HepG2 (cell line): ENCODE results near the gene PAFAH1B2. TPM values are rescaled to one million over a fixed set of nuclear protein-coding genes. Genes with fewer than 3 reads are reported as not detected.

Experiments used
- ATAC-seq: fragments of 200-7000 bp; cut with Tn5 transposase; 3 replicates; pipeline ENCODE4 v1.9.1; 2020; ENCODE audit warnings: mild to moderate bottlenecking, moderate library complexity
- BruUV-seq: library from RNA; stranded (reverse); fragments of 400-500 nt; replicated peaks from 2 replicates; lab custom pipeline; 2021; lab: Mats Ljungman, UMichigan
- CTCF ChIA-PET: fragments of 300-600 bp; formaldehyde crosslinking; extraction: SDS; loops from one replicate; lab custom pipeline; 2021; ENCODE audit warnings: low total read pairs, inconsistent platforms, low intra/inter-chr PET ratio; lab: Yijun Ruan, JAX
- POLR2A ChIA-PET: fragments of 350-600 bp; sonication (Branson Sonifier 250); formaldehyde crosslinking; loops from one replicate; lab custom pipeline; 2020; ENCODE audit warnings: antibody characterized with exemption, inconsistent platforms; lab: Yijun Ruan, JAX
- DNase-seq: peaks from one replicate; pipeline ENCODE4 v3.0.0-alpha.2; 2015; ENCODE audit warnings: low spot score
- FAIRE-seq: peaks from 3 replicates; lab custom pipeline; 2011; peaks lifted over from hg19 to GRCh38; lab: Jason Lieb, UNC
- H2AFZ ChIP-seq: one replicate; pipeline ENCODE4 v1.6.1; 2011; ENCODE audit warnings: low read length, inconsistent platforms
- H3K27ac ChIP-seq: fragments of 300-600 bp; 3 replicates; pipeline ENCODE4 v1.8.0; 2011; ENCODE audit warnings: mixed run types, mild to moderate bottlenecking, mixed read lengths, low read length, inconsistent platforms; ENCODE audit not compliant: insufficient read depth; ENCODE audit errors: extremely low read length
- H3K27me3 ChIP-seq, 2 experiments: fragments of 200-600 bp in 1 of 2; 2 replicates in 1 of 2; 3 replicates in 1 of 2; pipeline versions ENCODE4 v1.6.0 to v1.8.0; 2011; ENCODE audit warnings: low read length in 2 of 2, mild to moderate bottlenecking in 2 of 2, moderate library complexity in 2 of 2, inconsistent platforms in 1 of 2; ENCODE audit not compliant: insufficient read depth in 2 of 2, control insufficient read depth in 1 of 2
- H3K36me3 ChIP-seq, 2 experiments: fragments of 200-600 bp in 1 of 2; replicated peaks in 1 of 2; 2 replicates in 1 of 2; 3 replicates in 1 of 2; pipeline versions ENCODE4 v1.5.1 to v1.8.0; 2011; ENCODE audit warnings: low read length in 2 of 2, inconsistent platforms in 1 of 2; ENCODE audit not compliant: insufficient read depth in 2 of 2, control insufficient read depth in 1 of 2
- H3K4me1 ChIP-seq: 2 replicates; pipeline ENCODE4 v1.5.1; 2012; ENCODE audit warnings: low read length, inconsistent platforms; ENCODE audit not compliant: insufficient read depth
- H3K4me2 ChIP-seq: 2 replicates; pipeline ENCODE4 v1.6.0; 2011; ENCODE audit warnings: low read depth, low read length, inconsistent platforms
- H3K4me3 ChIP-seq, 3 experiments: fragments of 200-600 bp in 1 of 3; sonication (generic), shearing (Covaris generic) in 1 of 3; replicated peaks in 1 of 3; 2 replicates each; pipeline ENCODE4 v1.5.1; 2011 to 2016; ENCODE audit warnings: low read length in 3 of 3, inconsistent platforms in 2 of 3, low read depth in 2 of 3, mild to moderate bottlenecking in 2 of 3, control low read depth in 1 of 3, mixed read lengths in 1 of 3; ENCODE audit not compliant: insufficient read depth in 1 of 3
- H3K79me2 ChIP-seq: one replicate; pipeline ENCODE4 v1.6.1; 2011; ENCODE audit warnings: low read length, inconsistent platforms; ENCODE audit not compliant: insufficient read depth
- H3K9ac ChIP-seq: 2 replicates; pipeline ENCODE4 v1.6.0; 2011; ENCODE audit warnings: mild to moderate bottlenecking, low read depth, low read length, inconsistent platforms; ENCODE audit not compliant: insufficient read depth
- H3K9me3 ChIP-seq: 2 replicates; pipeline ENCODE4 v1.5.1; 2012; ENCODE audit warnings: mild to moderate bottlenecking, low read length
- H4K20me1 ChIP-seq: 2 replicates; pipeline ENCODE4 v1.6.0; 2011; ENCODE audit warnings: inconsistent platforms, mild to moderate bottlenecking, low read length, moderate library complexity; ENCODE audit not compliant: insufficient read depth
- ADNP ChIP-seq: sonication (generic); formaldehyde crosslinking; IDR thresholded peaks from 2 replicates; pipeline ENCODE4 v1.4.0; 2020; ENCODE audit warnings: missing genetic modification reagents
- ATF4 ChIP-seq, 2 experiments: fragments of 450-650 bp in 1 of 2; sonication (generic) in 1 of 2; formaldehyde crosslinking; IDR thresholded peaks; 2 replicates each; pipeline versions ENCODE4 v1.5.0 to v1.8.0; 2020 to 2022; ENCODE audit warnings: mild to moderate bottlenecking in 1 of 2, missing genetic modification reagents in 1 of 2
- ISX ChIP-seq: sonication (generic); formaldehyde crosslinking; conservative IDR thresholded peaks from 2 replicates; pipeline ENCODE4 v1.5.0; 2020; ENCODE audit warnings: missing genetic modification reagents
- NFIC ChIP-seq: IDR thresholded peaks from 2 replicates; pipeline ENCODE4 v1.6.1; 2012; ENCODE audit warnings: mild to moderate bottlenecking, low read length, inconsistent platforms
- SNRNP70 ChIP-seq: fragments of 200-400 bp; formaldehyde crosslinking; IDR thresholded peaks from 2 replicates; pipeline ENCODE4 v1.6.1; 2017; ENCODE audit warnings: mild to moderate bottlenecking, low read depth, low read length, moderate library complexity
- ZNF225 ChIP-seq: sonication (generic); formaldehyde crosslinking; IDR thresholded peaks from 2 replicates; pipeline ENCODE4 v1.4.0; 2020; ENCODE audit warnings: mild to moderate bottlenecking, missing genetic modification reagents
- ZNF550 ChIP-seq: sonication (generic); formaldehyde crosslinking; IDR thresholded peaks from 2 replicates; pipeline ENCODE4 v1.4.0; 2020; ENCODE audit warnings: mild to moderate bottlenecking, missing genetic modification reagents, borderline replicate concordance
- WGBS: methylation state at CpG from one replicate; pipeline ENCODE4 v1.1.6; 2017; ENCODE audit warnings: low lambda C conversion rate; 5-methylcytosine and 5-hydroxymethylcytosine counted together
- in situ Hi-C: cut with HindIII; loops from 2 replicates; pipeline ENCODE4 v1.10.0; 2017; ENCODE audit warnings: low pct_unique_long_range_greater_than_20kb; ENCODE audit not compliant: extremely low pct_ligation_motif_present
- intact Hi-C: fragments of 100-400 bp; cut with micrococcal nuclease; formaldehyde crosslinking; loops from one replicate; pipeline ENCODE4 v1.10.0; 2022; ENCODE audit not compliant: unreplicated experiment
- polyA plus RNA-seq, 8 experiments: library from polyadenylated mRNA; depleted of rRNA in 3 of 8; stranded (reverse) in 7 of 8; unstranded in 1 of 8; fragments of >200 nt; fragmentation: Illumina TruSeq in 4 of 8; extraction: Trizol in 4 of 8; gene quantifications; 2 replicates each; pipeline versions ENCODE4 v1.2.1 to v1.2.3, GENCODE V29; 2011 to 2016; ENCODE audit warnings: low read depth in 4 of 8, missing spikeins in 1 of 8, mixed read lengths in 1 of 8; ENCODE audit not compliant: insufficient read depth in 1 of 8
- total RNA-seq, 5 experiments: library from RNA; depleted of rRNA; stranded (reverse); fragments of >200 nt; fragmentation: Illumina TruSeq; extraction: Trizol; gene quantifications; 2 replicates each; pipeline ENCODE4 v1.2.3, GENCODE V29; 2016; ENCODE audit warnings: low read depth in 1 of 5

Gene PAFAH1B2
- total and polyA plus RNA-seq, 2 of the 13 experiments (the other 11 are each of a cell fraction or from before 2014, with no cell fraction given): 28.8 to 104 TPM

DNA sequence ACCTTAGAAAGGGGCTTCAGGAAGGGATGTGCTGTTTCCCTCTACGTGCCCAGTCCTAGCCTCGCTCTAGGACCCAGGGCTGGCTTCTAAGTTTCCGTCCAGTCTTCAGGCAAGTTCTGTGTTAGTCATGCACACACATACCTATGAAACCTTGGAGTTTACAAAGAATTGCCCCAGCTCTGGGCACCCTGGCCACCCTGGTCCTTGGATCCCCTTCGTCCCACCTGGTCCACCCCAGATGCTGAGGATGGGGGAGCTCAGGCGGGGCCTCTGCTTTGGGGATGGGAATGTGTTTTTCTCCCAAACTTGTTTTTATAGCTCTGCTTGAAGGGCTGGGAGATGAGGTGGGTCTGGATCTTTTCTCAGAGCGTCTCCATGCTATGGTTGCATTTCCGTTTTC is 52.9 kb downstream of the PAFAH1B2 start:
- Histone ChIP-seq H3K4me3 (no peak overlapping the region), H3K4me2 (no peak overlapping the region), H3K79me2 (no peaks in the 10 kb centered on the region), H3K9me3 (no peaks in the 10 kb centered on the region), H3K36me3 (peaks cover under 1% of the 10 kb centered on the region in 2 experiments; a peak in 2 of 5 replicates), H3K4me1 (peaks cover 9% of the 10 kb centered on the region), H2AFZ (no peak overlapping the region), H4K20me1 (no peaks in the 10 kb centered on the region), H3K9ac (no peak overlapping the region), H3K27me3 (no peaks in the 10 kb centered on the region), H3K27ac (no peak overlapping the region)
- TF ChIP-seq ATF4 (CRISPR knock-in tag; IDR thresholded peaks at IDR 0.05): no peak
- no peak for TF ChIP-seq SNRNP70
- no peak for TF ChIP-seq ZNF550 (CRISPR knock-in tag)
- no peak for TF ChIP-seq ISX (CRISPR knock-in tag)
- no peak for TF ChIP-seq ADNP (CRISPR knock-in tag)
- no peak for TF ChIP-seq NFIC
- no peak for TF ChIP-seq ZNF225 (CRISPR knock-in tag)
- in situ Hi-C loops: no loop called here
- ChIA-PET CTCF (interaction anchor here (1.6 kb wide), 1 partner anchor 29 kb away, joined by 7 read pairs; no protein-coding TSS in a partner anchor), POLR2A (no interaction called here)
- ATAC-seq: no peak
- intact Hi-C loops: no loop called here
- DNase-seq: no peak
- 95% methylated on average over 3 of the region's 7 CpGs for WGBS
- no peak for FAIRE-seq
- BruUV-seq: no TSS peak
